Sigmoid colon (tissue), 3 donors: ENCODE data around the gene IMMP2L.

Experiments used
- CTCF ChIP-seq, 4 experiments: fragments of 450-650 bp in 3 of 4; fragments of 200-600 bp in 1 of 4; IDR thresholded peaks; one replicate each; pipeline ENCODE4 v1.5.1; 2016 to 2019; ENCODE audit warnings: antibody characterized with exemption in 4 of 4, mild to moderate bottlenecking in 3 of 4, moderate library complexity in 2 of 4
- POLR2A ChIP-seq, 2 donors: fragments of 450-650 bp; IDR thresholded peaks; one replicate each; pipeline ENCODE4 v1.6.1; 2016; ENCODE audit warnings: antibody characterized with exemption in 2 of 2, mild to moderate bottlenecking in 2 of 2, moderate library complexity in 2 of 2

GRCh38 chr7:110623436-110623835, 938.9 kb downstream of the IMMP2L start:
- no peak for TF ChIP-seq CTCF (IDR thresholded peaks at IDR 0.05)
- TF ChIP-seq POLR2A (IDR thresholded peaks at IDR 0.05): no peak
